T-helper 1 cell (primary cell): Measurements from ENCODE around the gene SHMT1.
A peak's percentile ranks its signal among the peaks of the same experiment; 100 is the strongest.
"Not testable (repeated sequence)": the region's sequence is repeated elsewhere in the genome, so short reads cannot be mapped to it uniquely, and the experiment has no call there.

Experiments
- DNase-seq, 5 donors: peaks; one replicate each; pipeline ENCODE4 v3.0.0-alpha.2; 2012 to 2020

Gene SHMT1

GRCh38 chr17:18378205-18378505 lies 14.8 kb upstream of the SHMT1 start:
- no peak for DNase-seq

- DNase-seq, result no peak
Observed at GRCh38 chr17:18377437-18378204, 14.3 kb upstream of the SHMT1 start, which contains the start of gene EVPLL. Gene EVPLL, plus strand, starts transcription at chr17:18377778. Its CDS starts 3,160 bp downstream, at chr17:18380938.

- DNase-seq, result no peak
Observed at GRCh38 chr17:18374216-18374615, 10.9 kb upstream of the SHMT1 start.

GRCh38 chr17:18373181-18373580 lies 9.8 kb upstream of the SHMT1 start:
- DNase-seq, result not testable (repeated sequence)

- peak in 1 of 5 donors; percentile 23 for DNase-seq
Observed at GRCh38 chr17:18371455-18371854, 8.1 kb upstream of the SHMT1 start.

- DNase-seq, result no peak
Observed at GRCh38 chr17:18370761-18371160, 7.4 kb upstream of the SHMT1 start.

GRCh38 chr17:18368946-18369345 lies 5.6 kb upstream of the SHMT1 start:
- no peak for DNase-seq

- DNase-seq, result no peak
Observed at GRCh38 chr17:18364166-18364565, 816 bp upstream of the SHMT1 start.

GRCh38 chr17:18362698-18363100 lies 651 bp downstream of the SHMT1 start:
- DNase-seq, result peak in 1 of 5 donors; percentile 31

GRCh38 chr17:18361837-18362697 lies 1.3 kb downstream of the SHMT1 start:
- DNase-seq, result no peak

GRCh38 chr17:18360518-18360917 lies 2.8 kb downstream of the SHMT1 start:
- DNase-seq, result no peak

- DNase-seq, result no peak
Observed at GRCh38 chr17:18356624-18357023, 6.7 kb downstream of the SHMT1 start.

GRCh38 chr17:18353541-18353940 lies 9.8 kb downstream of the SHMT1 start:
- DNase-seq, result no peak

GRCh38 chr17:18344021-18344420 lies 19.3 kb downstream of the SHMT1 start:
- DNase-seq, result no peak

GRCh38 chr17:18339933-18340332 lies 23.4 kb downstream of the SHMT1 start:
- DNase-seq, result no peak

GRCh38 chr17:18338158-18338557 lies 25.2 kb downstream of the SHMT1 start:
- not testable (repeated sequence) for DNase-seq

GRCh38 chr17:18332909-18333489 lies 30.4 kb downstream of the SHMT1 start:
- DNase-seq, result no peak

GRCh38 chr17:18331879-18332278 lies 31.5 kb downstream of the SHMT1 start:
- DNase-seq, result no peak

- no peak for DNase-seq
Observed at GRCh38 chr17:18328643-18329204, 34.6 kb downstream of the SHMT1 start.

- no peak for DNase-seq
Observed at GRCh38 chr17:18327556-18327955, 35.8 kb downstream of the SHMT1 start.

GRCh38 chr17:18327093-18327492 lies 36.3 kb downstream of the SHMT1 start:
- no peak for DNase-seq

GRCh38 chr17:18326572-18326971 lies 36.8 kb downstream of the SHMT1 start:
- DNase-seq, result no peak

- no peak for DNase-seq
Observed at GRCh38 chr17:18326039-18326438, 37.3 kb downstream of the SHMT1 start.
